ENCODE results near the gene ECPAS.

GRCh38 chr9:111501005-111501562 lies 16.9 kb upstream of the ECPAS start:
- TF ChIP-seq CTCF (IDR thresholded peaks at IDR 0.05) (no peak), POLR2A (IDR thresholded peaks at IDR 0.05) (no peak)

Data from ovary (tissue), 3 donors.